ENCODE results near the gene HEMGN.

GRCh38 chr9:97924386-97924785, 13.6 kb downstream of the HEMGN start:
- TF ChIP-seq CTCF (IDR thresholded peaks at IDR 0.05) (no peak), POLR2AphosphoS5 (IDR thresholded peaks at IDR 0.05) (no peak)
